ENCODE data around the gene BST2. TPM values are rescaled to one million over a fixed set of nuclear protein-coding genes. Genes with fewer than 3 reads are reported as not detected.

BST2 gene
- total and polyA plus RNA-seq, 10 of the 15 experiments (the other 5 are each of a cell fraction or from before 2014, with no cell fraction given), result 16.6 to 372 (median 264) TPM

GRCh38 chr19:17370026-17370587 lies 35.3 kb downstream of the BST2 start (continued):
- TF ChIP-seq, protein P1, sequence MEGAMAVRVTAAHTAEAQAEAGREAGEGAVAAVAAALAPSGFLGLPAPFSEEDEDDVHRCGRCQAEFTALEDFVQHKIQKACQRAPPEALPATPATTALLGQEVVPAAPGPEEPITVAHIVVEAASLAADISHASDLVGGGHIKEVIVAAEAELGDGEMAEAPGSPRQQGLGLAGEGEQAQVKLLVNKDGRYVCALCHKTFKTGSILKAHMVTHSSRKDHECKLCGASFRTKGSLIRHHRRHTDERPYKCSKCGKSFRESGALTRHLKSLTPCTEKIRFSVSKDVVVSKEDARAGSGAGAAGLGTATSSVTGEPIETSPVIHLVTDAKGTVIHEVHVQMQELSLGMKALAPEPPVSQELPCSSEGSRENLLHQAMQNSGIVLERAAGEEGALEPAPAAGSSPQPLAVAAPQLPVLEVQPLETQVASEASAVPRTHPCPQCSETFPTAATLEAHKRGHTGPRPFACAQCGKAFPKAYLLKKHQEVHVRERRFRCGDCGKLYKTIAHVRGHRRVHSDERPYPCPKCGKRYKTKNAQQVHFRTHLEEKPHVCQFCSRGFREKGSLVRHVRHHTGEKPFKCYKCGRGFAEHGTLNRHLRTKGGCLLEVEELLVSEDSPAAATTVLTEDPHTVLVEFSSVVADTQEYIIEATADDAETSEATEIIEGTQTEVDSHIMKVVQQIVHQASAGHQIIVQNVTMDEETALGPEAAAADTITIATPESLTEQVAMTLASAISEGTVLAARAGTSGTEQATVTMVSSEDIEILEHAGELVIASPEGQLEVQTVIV (IDR thresholded peaks at IDR 0.05; ENCODE audit: borderline replicate concordance, partially characterized antibody), result no peak
- no peak for TF ChIP-seq NRF1 (conservative IDR thresholded peaks at IDR 0.05; ENCODE audit: low read depth, low read length)
- TF ChIP-seq JUNB (IDR thresholded peaks at IDR 0.05), result no peak
- no peak for TF ChIP-seq STAT3 (IDR thresholded peaks at IDR 0.05; ENCODE audit: low read depth, low read length)
- peak; percentile 96 for TF ChIP-seq MEF2A (IDR thresholded peaks at IDR 0.05; ENCODE audit: insufficient read depth, low read depth, low read length)
- no peak for TF ChIP-seq POLR2AphosphoS5 (IDR thresholded peaks at IDR 0.05; ENCODE audit: low read length)
- TF ChIP-seq BCL3 (IDR thresholded peaks at IDR 0.05; ENCODE audit: borderline replicate concordance, insufficient read depth, low read depth, low read length, poor library complexity, severe bottlenecking), result peak; percentile 19
- TF ChIP-seq RELA (IDR thresholded peaks at IDR 0.05; ENCODE audit: borderline replicate concordance, partially characterized antibody), result no peak
- peak; percentile 72 to 73; a peak in 3 of 4 replicates for TF ChIP-seq BHLHE40 (IDR thresholded peaks at IDR 0.05; ENCODE audit: borderline replicate concordance in 1 of 2, low read depth in 2 of 2, low read length in 1 of 2)
- no peak for TF ChIP-seq RCOR1 (conservative IDR thresholded peaks at IDR 0.05; ENCODE audit: low read depth, low read length)
- TF ChIP-seq LARP7 (IDR thresholded peaks at IDR 0.05), result peak; percentile 40; the same call in 1 of the 2 replicates
- peak; percentile 66; the same call in 1 of the 2 replicates for TF ChIP-seq CREM (IDR thresholded peaks at IDR 0.05; ENCODE audit: low read depth)
- peak; percentile 48 for TF ChIP-seq SP1 (IDR thresholded peaks at IDR 0.05; ENCODE audit: low read depth, low read length)
- TF ChIP-seq NFYB (IDR thresholded peaks at IDR 0.05; ENCODE audit: insufficient read depth, low read depth, low read length), result no peak
- no peak for TF ChIP-seq HDGF (IDR thresholded peaks at IDR 0.05)
- TF ChIP-seq NBN (IDR thresholded peaks at IDR 0.05), result peak; percentile 90; the same call in 1 of the 2 replicates
- no peak for TF ChIP-seq TAF1 (IDR thresholded peaks at IDR 0.05; ENCODE audit: borderline replicate concordance, low read depth, low read length)
- TF ChIP-seq, protein P2, sequence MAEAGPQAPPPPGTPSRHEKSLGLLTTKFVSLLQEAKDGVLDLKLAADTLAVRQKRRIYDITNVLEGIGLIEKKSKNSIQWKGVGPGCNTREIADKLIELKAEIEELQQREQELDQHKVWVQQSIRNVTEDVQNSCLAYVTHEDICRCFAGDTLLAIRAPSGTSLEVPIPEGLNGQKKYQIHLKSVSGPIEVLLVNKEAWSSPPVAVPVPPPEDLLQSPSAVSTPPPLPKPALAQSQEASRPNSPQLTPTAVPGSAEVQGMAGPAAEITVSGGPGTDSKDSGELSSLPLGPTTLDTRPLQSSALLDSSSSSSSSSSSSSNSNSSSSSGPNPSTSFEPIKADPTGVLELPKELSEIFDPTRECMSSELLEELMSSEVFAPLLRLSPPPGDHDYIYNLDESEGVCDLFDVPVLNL (IDR thresholded peaks at IDR 0.05; ENCODE audit: low read depth, low read length), result no peak; the same call in 1 of the 2 replicates
- TF ChIP-seq, protein P3, sequence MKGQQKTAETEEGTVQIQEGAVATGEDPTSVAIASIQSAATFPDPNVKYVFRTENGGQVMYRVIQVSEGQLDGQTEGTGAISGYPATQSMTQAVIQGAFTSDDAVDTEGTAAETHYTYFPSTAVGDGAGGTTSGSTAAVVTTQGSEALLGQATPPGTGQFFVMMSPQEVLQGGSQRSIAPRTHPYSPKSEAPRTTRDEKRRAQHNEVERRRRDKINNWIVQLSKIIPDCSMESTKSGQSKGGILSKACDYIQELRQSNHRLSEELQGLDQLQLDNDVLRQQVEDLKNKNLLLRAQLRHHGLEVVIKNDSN (IDR thresholded peaks at IDR 0.05; ENCODE audit: borderline replicate concordance, extremely low read length, insufficient read depth, low read depth, low read length), result peak; percentile 54
- peak; percentile 91 for TF ChIP-seq SPI1 (IDR thresholded peaks at IDR 0.05; ENCODE audit: borderline replicate concordance, insufficient read depth, low read depth, low read length)
- peak; percentile 46 to 63; a peak in 2 of 4 replicates for TF ChIP-seq CEBPB (IDR thresholded peaks at IDR 0.05; ENCODE audit: borderline replicate concordance in 1 of 2, low read depth in 2 of 2, low read length in 2 of 2)
